HEK293 (cell line): ENCODE data around the gene ZMYM4.

Source experiments
- CTCF ChIP-seq: fragments of 450-650 bp; formaldehyde crosslinking; IDR thresholded peaks from 2 replicates; pipeline ENCODE4 v1.5.1; 2016; ENCODE audit warnings: missing biosample characterization, missing genetic modification characterization
- KLF9 ChIP-seq: fragments of 450-650 bp; formaldehyde crosslinking; IDR thresholded peaks from 2 replicates; pipeline ENCODE4 v1.5.1; 2016; ENCODE audit warnings: missing biosample characterization, missing genetic modification characterization, low read depth
- SP2 ChIP-seq: fragments of 450-650 bp; formaldehyde crosslinking; IDR thresholded peaks from 2 replicates; pipeline ENCODE4 v1.5.1; 2016; ENCODE audit warnings: missing biosample characterization, missing genetic modification characterization
- ZNF138 ChIP-seq: fragments of 450-650 bp; formaldehyde crosslinking; IDR thresholded peaks from 2 replicates; pipeline ENCODE4 v1.5.1; 2016; ENCODE audit warnings: missing biosample characterization, missing genetic modification characterization, borderline replicate concordance
- ZNF24 ChIP-seq: fragments of 450-650 bp; formaldehyde crosslinking; IDR thresholded peaks from 2 replicates; pipeline ENCODE4 v1.5.1; 2016; ENCODE audit warnings: missing biosample characterization, missing genetic modification characterization
- ZNF274 ChIP-seq, 2 experiments: fragments of 200-500 bp in 1 of 2; fragments of 450-650 bp in 1 of 2; sonication (Bioruptor generic) in 1 of 2; formaldehyde crosslinking in 1 of 2; IDR thresholded peaks; 2 replicates each; pipeline versions ENCODE4 v1.5.1 to v1.6.1; 2014 to 2016; ENCODE audit warnings: borderline replicate concordance in 1 of 2, inconsistent platforms in 1 of 2, low read length in 1 of 2, missing biosample characterization in 1 of 2, missing genetic modification characterization in 1 of 2
- ZNF660 ChIP-seq: fragments of 450-650 bp; IDR thresholded peaks from 2 replicates; pipeline ENCODE4 v1.5.1; 2018; ENCODE audit warnings: missing biosample characterization, mild to moderate bottlenecking, missing genetic modification characterization
- ZNF843 ChIP-seq: fragments of 450-650 bp; formaldehyde crosslinking; IDR thresholded peaks from 2 replicates; pipeline ENCODE4 v1.5.1; 2016; ENCODE audit warnings: missing biosample characterization, missing genetic modification characterization

- no peak for TF ChIP-seq ZNF24 (tag by site-specific recombination)
- TF ChIP-seq ZNF843 = no peak
- no peak for TF ChIP-seq CTCF
- no peak for TF ChIP-seq ZNF138 (tag by site-specific recombination)
- TF ChIP-seq KLF9 (tag by site-specific recombination) = no peak
- no peak for TF ChIP-seq ZNF274 (IDR thresholded peaks at IDR 0.05; ENCODE audit: low read length)
- TF ChIP-seq ZNF274 (tag by site-specific recombination; IDR thresholded peaks at IDR 0.05; ENCODE audit: borderline replicate concordance) = no peak
- no peak for TF ChIP-seq SP2 (tag by site-specific recombination)
- no peak for TF ChIP-seq ZNF660
These were observed 132.5 kb downstream of the ZMYM4 start for GRCh38 chr1:35401049-35401448.
